ENCODE results near the gene DNMT3A. TPM values are rescaled to one million over a fixed set of nuclear protein-coding genes. Genes with fewer than 3 reads are reported as not detected.

Gene DNMT3A
- 9.5 TPM for total RNA-seq

GRCh38 chr2:25341753-25342371 lies at the start of gene DNMT3A:
DNMT3A (minus strand) TSS chr2:25341925; CDS start chr2:25313984, 27,941 bp downstream.
- peak; percentile 12 for ATAC-seq

- ATAC-seq = peak; percentile 23
Observed at GRCh38 chr2:25389161-25389560, 47.4 kb upstream of the DNMT3A start.

GRCh38 chr2:25388491-25388890 lies 46.8 kb upstream of the DNMT3A start:
- peak; percentile 67 for ATAC-seq

- no peak for ATAC-seq
Observed at GRCh38 chr2:25387876-25388449, 46.2 kb upstream of the DNMT3A start.

GRCh38 chr2:25386971-25387875 lies 45.5 kb upstream of the DNMT3A start:
- ATAC-seq = peak; percentile 90

GRCh38 chr2:25385910-25386309 lies 44.2 kb upstream of the DNMT3A start:
- ATAC-seq = no peak

GRCh38 chr2:25383806-25384205 lies 42.1 kb upstream of the DNMT3A start:
- ATAC-seq = no peak

GRCh38 chr2:25381502-25381901 lies 39.8 kb upstream of the DNMT3A start:
- no peak for ATAC-seq

GRCh38 chr2:25380586-25381375 lies 39.1 kb upstream of the DNMT3A start:
- ATAC-seq = no peak

- no peak for ATAC-seq
Observed at GRCh38 chr2:25380023-25380422, 38.3 kb upstream of the DNMT3A start.

- no peak for ATAC-seq
Observed at GRCh38 chr2:25379535-25379934, 37.8 kb upstream of the DNMT3A start.

- ATAC-seq = peak; percentile 15
Observed at GRCh38 chr2:25378731-25379490, 37.2 kb upstream of the DNMT3A start.

GRCh38 chr2:25377822-25378421 lies 36.2 kb upstream of the DNMT3A start:
- no peak for ATAC-seq

- ATAC-seq = peak; percentile 86
Observed at GRCh38 chr2:25376750-25377621, 35.3 kb upstream of the DNMT3A start.

- ATAC-seq = no peak
Observed at GRCh38 chr2:25375989-25376545, 34.3 kb upstream of the DNMT3A start.

- no peak for ATAC-seq
Observed at GRCh38 chr2:25375371-25375988, 33.8 kb upstream of the DNMT3A start.

- ATAC-seq = no peak
Observed at GRCh38 chr2:25374827-25375226, 33.1 kb upstream of the DNMT3A start.

- ATAC-seq = no peak
Observed at GRCh38 chr2:25374411-25374810, 32.7 kb upstream of the DNMT3A start.

GRCh38 chr2:25373269-25373981 lies 31.7 kb upstream of the DNMT3A start:
- ATAC-seq = peak; percentile 51

Measured in esophagus mucosa (tissue), 1 donor.